Fibroblast of lung (primary cell): ENCODE results near the gene CCNY.

ENCODE experiments used
- EZH2 ChIP-seq: IDR thresholded peaks from 2 replicates; pipeline ENCODE4 v1.5.1; 2012; ENCODE audit warnings: low read length, control low read depth, mild to moderate bottlenecking; ENCODE audit errors: missing control alignments
- TF ChIP-seq, protein P1 (sequence below), 2 donors: IDR thresholded peaks in 1 of 2; conservative IDR thresholded peaks in 1 of 2; 1 replicate in 1 of 2; 2 replicates in 1 of 2; pipeline ENCODE4 v1.5.1; 2011 to 2012; ENCODE audit warnings: low read length in 2 of 2, control low read depth in 1 of 2, inconsistent platforms in 1 of 2, low read depth in 1 of 2, mild to moderate bottlenecking in 1 of 2

DNA sequence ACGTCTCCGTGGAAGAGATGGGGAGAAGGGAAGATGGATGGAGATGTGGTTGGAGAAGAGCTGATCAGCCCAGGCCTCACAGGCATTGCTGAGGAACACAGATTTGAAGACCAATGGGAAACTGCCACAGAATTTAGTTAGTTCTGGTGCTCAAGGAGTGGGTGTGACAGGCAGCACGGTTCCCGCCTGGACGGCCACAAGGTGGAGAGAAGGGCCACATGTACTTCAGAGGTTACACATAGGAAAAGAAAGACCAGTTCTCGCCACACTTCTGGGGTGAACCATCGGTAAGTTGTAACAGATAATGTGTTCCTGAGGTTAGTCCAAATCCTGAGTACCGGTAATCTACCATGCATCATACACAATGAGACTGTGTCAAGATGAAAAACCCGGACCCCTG is 239.3 kb downstream of the CCNY start:
- TF ChIP-seq, protein P1, sequence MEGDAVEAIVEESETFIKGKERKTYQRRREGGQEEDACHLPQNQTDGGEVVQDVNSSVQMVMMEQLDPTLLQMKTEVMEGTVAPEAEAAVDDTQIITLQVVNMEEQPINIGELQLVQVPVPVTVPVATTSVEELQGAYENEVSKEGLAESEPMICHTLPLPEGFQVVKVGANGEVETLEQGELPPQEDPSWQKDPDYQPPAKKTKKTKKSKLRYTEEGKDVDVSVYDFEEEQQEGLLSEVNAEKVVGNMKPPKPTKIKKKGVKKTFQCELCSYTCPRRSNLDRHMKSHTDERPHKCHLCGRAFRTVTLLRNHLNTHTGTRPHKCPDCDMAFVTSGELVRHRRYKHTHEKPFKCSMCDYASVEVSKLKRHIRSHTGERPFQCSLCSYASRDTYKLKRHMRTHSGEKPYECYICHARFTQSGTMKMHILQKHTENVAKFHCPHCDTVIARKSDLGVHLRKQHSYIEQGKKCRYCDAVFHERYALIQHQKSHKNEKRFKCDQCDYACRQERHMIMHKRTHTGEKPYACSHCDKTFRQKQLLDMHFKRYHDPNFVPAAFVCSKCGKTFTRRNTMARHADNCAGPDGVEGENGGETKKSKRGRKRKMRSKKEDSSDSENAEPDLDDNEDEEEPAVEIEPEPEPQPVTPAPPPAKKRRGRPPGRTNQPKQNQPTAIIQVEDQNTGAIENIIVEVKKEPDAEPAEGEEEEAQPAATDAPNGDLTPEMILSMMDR (conservative IDR thresholded peaks at IDR 0.05 in 1 of 2, IDR thresholded peaks at IDR 0.05 in 1 of 2; ENCODE audit: low read depth in 1 of 2, low read length in 2 of 2): no peak
- no peak for TF ChIP-seq EZH2
